Motor neuron (in vitro differentiated cells): ENCODE data around the gene AHR. TPM values are rescaled to one million over a fixed set of nuclear protein-coding genes. Genes with fewer than 3 reads are reported as not detected.
A peak's percentile ranks its signal among the peaks of the same experiment; 100 is the strongest.

Source experiments
- ATAC-seq, 8 experiments: fragments of 200-7000 bp; cut with Tn5 transposase; replicated peaks in 6 of 8; 2 replicates each; pipeline ENCODE4 v1.8.0; 2021; ENCODE audit warnings: mild to moderate bottlenecking in 8 of 8, moderate library complexity in 8 of 8
- H3K27ac ChIP-seq, 2 donors: fragments of 250-450 bp; sonication (Bioruptor Pico); 2 replicates each; pipeline ENCODE4 v1.9.0; 2021; ENCODE audit warnings: antibody characterized with exemption in 2 of 2, mild to moderate bottlenecking in 2 of 2, moderate library complexity in 1 of 2
- H3K4me1 ChIP-seq, 2 donors: fragments of 250-450 bp; sonication (Bioruptor Pico); replicated peaks in 1 of 2; 2 replicates each; pipeline ENCODE4 v1.6.1; 2021; ENCODE audit warnings: antibody characterized with exemption in 2 of 2, mild to moderate bottlenecking in 2 of 2, moderate library complexity in 1 of 2
- H3K4me3 ChIP-seq, 5 donors: fragments of 250-450 bp; sonication (Bioruptor Pico); 2 replicates each; pipeline ENCODE4 v1.9.0; 2021; ENCODE audit warnings: antibody characterized with exemption in 5 of 5, mild to moderate bottlenecking in 5 of 5, moderate library complexity in 4 of 5
- WGBS, 10 experiments: fragments of 450-650 bp; shearing (Covaris generic); methylation state at CpG; one replicate each; pipeline ENCODE4 v1.0.0; 2022; 5-methylcytosine and 5-hydroxymethylcytosine counted together
- in situ Hi-C, 9 experiments: fragments of 400-800 bp; cut with MboI; loops; one replicate each; pipeline ENCODE4 v1.15.0; 2021; ENCODE audit warnings: low sequenced_read_pairs in 9 of 9, low pct_unique_long_range_greater_than_20kb in 2 of 9; ENCODE audit not compliant: unreplicated experiment in 9 of 9
- total RNA-seq, 8 experiments: library from RNA; unstranded; fragments of 300-600 nt; gene quantifications; 2 replicates each; pipeline versions ENCODE4 v1.2.3 to v1.2.4, GENCODE V29; 2022

The AHR gene
- total RNA-seq, 8 experiments from 2014 or later, result 3.5 to 79.8 (median 17.5) TPM

DNA sequence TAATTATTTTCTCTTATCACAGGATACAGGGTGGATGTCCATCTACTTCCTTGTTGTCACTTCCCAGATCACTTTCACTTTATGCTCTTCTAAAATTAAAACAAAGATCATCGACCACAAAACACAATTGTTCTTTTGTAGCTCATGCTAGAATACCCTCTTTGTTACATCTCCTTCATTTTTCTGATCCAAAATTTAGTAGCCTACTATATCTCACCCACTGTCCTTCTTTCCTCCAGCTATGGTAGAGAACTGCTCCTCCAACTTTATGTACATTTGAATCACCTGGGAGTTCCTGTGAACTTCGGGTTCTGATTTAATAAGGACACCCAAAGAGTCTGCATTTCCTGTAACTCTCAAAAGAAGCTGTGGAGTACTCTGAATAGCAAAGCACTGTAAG lies 1.2 kb upstream of the AHR start:
- peak in 1 of 8 experiments; percentile 2 for ATAC-seq
- 4 to 100% (median 78%) methylated on average over 1 to 2 of the region's 2 CpGs for WGBS, 10 experiments
- Histone ChIP-seq H3K27ac (no peak overlapping the region), H3K4me1 (peaks cover 0 to 7% of the 10 kb centered on the region in 2 donors), H3K4me3 (no peak overlapping the region)
- in situ Hi-C loops, result no loop called here

DNA sequence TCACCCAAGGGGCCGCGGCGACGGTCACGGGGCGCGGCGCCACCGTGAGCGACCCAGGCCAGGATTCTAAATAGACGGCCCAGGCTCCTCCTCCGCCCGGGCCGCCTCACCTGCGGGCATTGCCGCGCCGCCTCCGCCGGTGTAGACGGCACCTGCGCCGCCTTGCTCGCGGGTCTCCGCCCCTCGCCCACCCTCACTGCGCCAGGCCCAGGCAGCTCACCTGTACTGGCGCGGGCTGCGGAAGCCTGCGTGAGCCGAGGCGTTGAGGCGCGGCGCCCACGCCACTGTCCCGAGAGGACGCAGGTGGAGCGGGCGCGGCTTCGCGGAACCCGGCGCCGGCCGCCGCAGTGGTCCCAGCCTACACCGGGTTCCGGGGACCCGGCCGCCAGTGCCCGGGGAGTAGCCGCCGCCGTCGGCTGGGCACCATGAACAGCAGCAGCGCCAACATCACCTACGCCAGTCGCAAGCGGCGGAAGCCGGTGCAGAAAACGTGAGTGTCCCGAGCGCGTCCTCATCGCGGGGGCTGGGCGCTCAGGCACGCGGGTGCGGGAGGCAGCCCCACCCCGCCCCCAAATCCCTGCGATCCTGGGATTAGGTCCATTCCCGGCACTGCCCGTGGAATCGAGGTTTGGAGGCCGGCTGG lies 509 bp downstream of the AHR start:
- Histone ChIP-seq H3K27ac (peak overlapping the region in 1 of 2 donors; percentile 16), H3K4me3 (peak overlapping the region; percentile 56 to 95 (median 78)), H3K4me1 (peaks cover 0 to 7% of the 10 kb centered on the region in 2 donors)
- ATAC-seq, result peak; percentile 12 to 79 (median 64)
- WGBS, 10 experiments, result 0% methylated on average over 2 to 24 of the region's 81 CpGs; no CpG with 5 or more reads in 7 of the 10 experiments
- in situ Hi-C loops, result no loop called here

DNA sequence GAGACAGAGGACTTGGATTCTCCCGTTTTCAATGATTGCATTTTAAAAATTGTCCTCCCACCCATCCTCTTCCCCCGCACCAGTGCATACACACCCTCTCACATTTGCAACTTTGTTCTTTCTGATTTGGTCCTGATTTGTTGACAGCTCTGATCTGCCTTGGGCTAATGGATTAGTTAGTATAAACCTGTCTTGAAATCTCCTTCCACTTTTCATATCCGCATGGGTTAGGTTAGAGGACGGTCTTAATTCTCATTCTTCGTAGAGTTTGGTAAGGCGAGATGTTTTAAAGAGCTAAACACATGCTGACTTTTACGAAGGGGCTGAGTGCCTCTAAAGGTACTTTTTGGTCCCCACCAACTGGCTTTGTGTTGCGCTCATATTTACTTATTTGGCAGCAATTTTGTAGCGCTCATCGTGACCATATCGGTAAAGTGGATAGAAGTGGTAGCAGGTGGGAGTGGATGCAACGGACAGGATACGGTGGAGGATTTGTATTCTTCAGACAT lies 1.1 kb downstream of the AHR start:
- ATAC-seq, result peak in 3 of 8 experiments; percentile 7 to 29 (median 20)
- 0 to 19% (median 3%) methylated on average over 2 to 13 of the region's 13 CpGs for WGBS, 10 experiments
- Histone ChIP-seq H3K4me1 (peaks cover 0 to 7% of the 10 kb centered on the region in 2 donors), H3K4me3 (peak overlapping the region; percentile 56 to 95 (median 78)), H3K27ac (no peak overlapping the region)
- in situ Hi-C loops, result no loop called here

DNA sequence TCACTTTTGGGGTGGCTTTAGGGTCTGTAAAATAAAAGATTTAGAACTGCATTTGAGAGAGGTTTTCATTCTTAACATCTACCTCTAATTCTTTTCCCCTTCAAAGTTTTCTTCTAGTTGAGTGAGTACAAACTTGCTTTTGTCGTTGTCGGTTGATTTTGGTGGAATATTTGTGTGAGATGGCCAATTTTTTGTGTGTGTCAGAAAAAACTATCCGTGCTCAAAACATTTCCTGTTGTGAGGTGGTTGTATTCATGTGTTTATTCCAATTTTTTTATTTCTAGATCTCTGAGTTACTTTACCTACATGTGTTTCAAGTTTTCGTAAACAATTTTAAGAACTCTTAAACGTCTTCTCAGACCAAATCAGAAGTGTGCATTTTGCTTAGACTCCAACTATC lies 1.6 kb downstream of the AHR start:
- in situ Hi-C loops, result loop anchor here in 4 of 9 experiments (5.0 to 25.0 kb wide), 6 partner anchors 227 to 355 kb away; no protein-coding TSS in a partner anchor
- WGBS, 10 experiments, result 0 to 62% (median 26%) methylated on average over 3 to 5 of the region's 5 CpGs; no CpG with 5 or more reads in 1 of the 10 experiments
- Histone ChIP-seq H3K4me3 (peak overlapping the region; percentile 56 to 95 (median 78)), H3K27ac (no peak overlapping the region), H3K4me1 (peaks cover 0 to 7% of the 10 kb centered on the region in 2 donors)
- ATAC-seq, result no peak

DNA sequence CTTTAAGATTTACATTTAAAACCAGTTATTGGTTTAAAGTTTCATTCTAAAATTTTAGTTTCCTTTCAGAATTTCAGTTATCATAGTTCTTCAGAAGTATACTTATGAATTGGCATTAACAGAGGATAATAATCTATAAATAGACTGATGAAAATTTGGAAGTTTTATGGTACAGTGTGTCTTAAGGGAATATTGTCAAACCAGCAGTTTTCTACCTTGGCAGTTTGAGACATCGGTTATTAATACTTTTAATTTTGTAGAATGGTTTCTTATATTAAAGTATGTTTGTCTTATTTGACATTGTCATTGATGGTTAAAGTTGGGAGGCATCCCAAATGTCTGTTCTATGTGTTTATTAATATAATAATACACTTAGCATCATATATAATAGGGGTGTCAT lies 2.0 kb downstream of the AHR start:
- Histone ChIP-seq H3K4me1 (peaks cover 0 to 7% of the 10 kb centered on the region in 2 donors), H3K4me3 (peak overlapping the region in 1 of 5 donors; percentile 78), H3K27ac (no peak overlapping the region)
- WGBS, 10 experiments, result 0 to 100% (median 36%) methylated on average over 1 of the region's 1 CpG; no CpG with 5 or more reads in 2 of the 10 experiments
- no peak for ATAC-seq
- in situ Hi-C loops, result loop anchor here in 4 of 9 experiments (5.0 to 25.0 kb wide), 6 partner anchors 227 to 354 kb away; no protein-coding TSS in a partner anchor

DNA sequence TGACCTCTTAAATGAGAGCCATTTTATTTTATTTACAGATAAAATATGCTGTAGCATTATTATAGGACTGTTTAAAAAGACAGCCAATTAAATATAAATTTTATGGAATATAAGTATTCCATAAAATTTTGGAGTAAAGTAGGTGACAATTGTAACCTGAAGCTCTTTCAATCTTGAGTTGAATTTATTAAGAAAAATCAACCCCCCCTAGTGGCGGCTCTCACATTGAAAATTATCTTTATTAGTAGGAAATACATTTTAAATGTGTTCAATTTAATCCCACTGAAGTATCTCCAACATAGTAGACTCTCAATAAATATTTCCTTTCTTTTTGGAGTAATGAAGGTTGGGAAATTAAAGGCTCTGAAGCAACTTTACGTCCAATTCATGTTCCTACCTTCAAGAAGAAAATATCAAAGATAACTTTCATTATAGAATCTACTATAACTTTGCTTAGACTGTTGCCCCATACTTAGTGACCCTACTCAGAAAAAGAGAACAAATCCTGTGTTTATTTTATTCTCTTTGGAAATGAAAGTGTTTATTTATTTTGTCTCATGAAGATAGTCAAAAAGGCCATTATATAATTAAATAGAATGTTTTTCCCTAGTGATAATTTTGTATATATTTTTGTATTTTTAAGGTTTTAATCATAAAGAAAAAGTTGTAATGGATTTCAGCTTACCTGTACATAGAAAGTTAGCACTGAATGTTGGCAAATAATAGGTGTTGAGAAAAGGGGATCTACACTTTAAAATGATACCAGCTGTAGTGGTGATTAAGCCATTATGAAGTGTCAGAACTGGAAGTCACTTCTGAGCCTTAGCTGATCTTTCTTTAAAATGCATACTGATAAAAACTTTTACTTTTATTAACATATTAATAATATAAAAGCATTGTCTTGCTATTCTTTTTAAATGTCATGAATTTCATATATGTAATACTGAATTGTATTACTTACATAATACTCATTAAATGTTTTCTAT lies 3.3 kb downstream of the AHR start:
- 0 to 67% (median 29%) methylated on average over 2 of the region's 2 CpGs for WGBS, 10 experiments
- Histone ChIP-seq H3K4me3 (no peak overlapping the region), H3K27ac (no peak overlapping the region), H3K4me1 (peaks cover 0 to 7% of the 10 kb centered on the region in 2 donors)
- no peak for ATAC-seq
- in situ Hi-C loops, result loop anchor here in 4 of 9 experiments (5.0 to 25.0 kb wide), 6 partner anchors 226 to 353 kb away; no protein-coding TSS in a partner anchor

DNA sequence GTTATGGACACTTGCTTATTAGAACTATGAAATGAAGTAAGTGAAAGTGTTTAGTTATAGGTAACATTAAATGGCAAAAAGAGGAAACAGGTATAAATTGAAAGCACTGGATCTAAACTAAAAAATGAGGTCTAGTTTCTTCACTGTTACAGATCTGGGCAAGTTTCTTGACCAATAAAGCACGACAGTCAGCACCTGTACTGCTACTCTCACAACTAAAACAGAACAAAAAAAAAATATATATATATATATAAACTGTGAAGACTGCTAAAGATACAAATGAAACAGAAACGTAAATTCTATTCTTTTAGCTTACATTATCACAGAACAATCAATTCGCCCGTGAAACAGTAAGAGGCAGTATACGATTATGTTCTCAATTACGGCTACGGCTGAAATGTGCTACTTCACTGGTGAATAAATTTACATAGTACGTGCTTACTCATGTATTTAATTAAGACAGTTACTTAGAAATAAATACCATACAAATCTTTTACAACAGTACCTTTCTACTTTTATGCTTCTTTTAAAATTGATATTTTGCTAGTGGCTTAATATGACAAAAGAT lies 4.2 kb downstream of the AHR start:
- Histone ChIP-seq H3K4me1 (peaks cover 0 to 6% of the 10 kb centered on the region in 2 donors), H3K4me3 (no peak overlapping the region), H3K27ac (no peak overlapping the region)
- WGBS, 10 experiments, result 0 to 90% (median 72%) methylated on average over 3 to 8 of the region's 8 CpGs
- in situ Hi-C loops, result loop anchor here in 4 of 9 experiments (5.0 to 25.0 kb wide), 6 partner anchors 225 to 352 kb away; no protein-coding TSS in a partner anchor
- peak in 3 of 8 experiments; percentile 8 to 10 (median 8) for ATAC-seq

DNA sequence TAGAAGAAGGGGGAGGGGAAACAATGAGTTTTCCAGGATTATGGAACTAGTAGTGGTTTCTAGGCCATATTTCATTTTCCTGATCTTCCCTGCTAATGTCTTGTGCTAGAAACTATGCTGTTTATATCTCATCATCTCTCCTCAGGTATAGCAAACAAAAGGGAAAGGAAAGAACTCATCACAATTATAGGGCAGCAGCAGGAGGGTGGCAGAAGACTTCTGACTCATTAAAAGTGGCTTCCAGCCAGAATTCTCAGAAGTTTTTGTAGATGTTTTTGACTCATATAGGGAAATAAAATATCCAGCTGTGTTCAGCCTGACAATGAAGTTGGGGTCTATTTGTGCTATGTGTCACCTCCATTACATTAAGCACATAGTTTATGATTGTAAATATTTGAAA lies 6.5 kb downstream of the AHR start:
- ATAC-seq, result peak in 3 of 8 experiments; percentile 27 to 36 (median 35)
- in situ Hi-C loops, result loop anchor here in 4 of 9 experiments (5.0 to 25.0 kb wide), 6 partner anchors 222 to 350 kb away; no protein-coding TSS in a partner anchor
- Histone ChIP-seq H3K27ac (no peak overlapping the region), H3K4me3 (no peak overlapping the region), H3K4me1 (no peaks in the 10 kb centered on the region)

DNA sequence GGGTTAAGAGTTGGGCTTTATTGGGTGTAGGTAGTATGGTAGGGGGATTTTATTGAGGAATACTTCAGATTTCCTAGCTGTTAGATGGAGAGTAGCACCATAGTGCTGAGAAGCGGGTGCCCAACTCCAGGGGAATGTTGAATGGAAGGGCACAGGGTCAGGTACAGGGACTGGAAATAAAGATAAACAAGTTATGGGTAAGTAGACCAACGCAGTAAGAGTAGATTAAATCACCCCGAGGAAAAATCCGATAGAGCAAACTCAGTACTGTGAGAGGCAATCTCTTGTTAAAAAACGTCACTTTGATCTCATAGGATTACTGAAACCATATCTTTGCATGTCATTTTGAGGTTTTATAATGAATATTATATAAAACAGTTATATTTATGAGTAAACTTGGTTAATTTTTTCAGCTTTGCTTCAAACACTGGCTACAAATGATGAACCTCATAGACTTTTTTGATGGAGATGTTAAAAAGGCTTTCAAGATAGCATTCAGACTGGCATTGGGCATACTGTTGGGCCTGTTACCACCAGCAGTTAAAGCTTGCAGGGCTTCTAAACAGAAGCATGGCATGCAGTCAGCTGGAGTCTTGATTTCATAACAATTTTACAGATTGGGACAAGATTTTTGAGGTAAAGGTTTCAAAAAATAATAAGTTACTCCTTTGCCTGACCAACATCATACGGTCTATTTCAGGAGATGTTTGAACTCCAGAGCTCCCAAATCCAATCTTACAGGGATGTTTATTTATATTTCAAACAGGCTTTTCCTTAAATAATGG lies 7.1 kb downstream of the AHR start:
- WGBS, 10 experiments, result 24 to 100% (median 96%) methylated on average over 2 to 6 of the region's 6 CpGs
- Histone ChIP-seq H3K4me1 (no peaks in the 10 kb centered on the region), H3K27ac (no peak overlapping the region), H3K4me3 (no peak overlapping the region)
- in situ Hi-C loops, result loop anchor here in 4 of 9 experiments (10.0 to 25.0 kb wide), 5 partner anchors 318 to 349 kb away; no protein-coding TSS in a partner anchor
- ATAC-seq, result no peak

DNA sequence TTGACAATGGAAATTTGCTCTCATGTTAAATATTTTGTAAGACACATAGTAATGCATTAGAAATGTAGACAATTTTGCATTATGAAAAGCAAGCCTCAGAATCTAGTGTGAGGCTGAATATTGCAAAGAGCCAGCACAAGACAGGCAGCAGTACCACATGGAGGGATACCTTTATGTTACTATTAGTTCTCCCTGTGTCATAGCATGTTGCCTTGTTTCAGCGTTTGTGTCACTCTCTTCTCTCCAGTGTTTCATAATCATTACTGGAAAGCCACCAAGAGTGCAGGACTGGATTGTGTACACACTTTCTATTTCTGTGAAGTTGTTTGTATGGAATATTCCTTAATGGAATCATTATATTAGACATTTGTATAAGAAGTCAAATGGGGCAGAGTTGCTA lies 8.5 kb downstream of the AHR start:
- ATAC-seq, result peak in 3 of 8 experiments; percentile 10 to 64 (median 16)

DNA sequence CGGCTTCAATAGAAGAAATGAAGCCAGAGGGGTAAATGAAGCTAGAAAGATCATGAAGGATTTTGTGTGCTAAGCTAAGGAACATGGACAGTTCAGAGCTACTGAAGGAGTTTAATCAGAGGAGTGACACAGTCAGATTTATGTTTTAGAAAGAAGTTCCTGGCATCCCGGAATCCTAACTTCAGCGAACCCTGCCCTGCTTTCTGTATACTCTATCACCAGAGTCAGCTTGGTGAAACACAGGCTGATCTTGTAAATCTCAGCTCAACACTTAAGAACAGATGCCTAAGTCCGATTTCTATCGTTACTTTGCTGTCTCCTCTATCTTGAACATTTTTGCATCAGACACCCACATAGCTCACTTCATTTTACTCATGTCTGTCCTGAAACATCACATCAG lies 9.1 kb downstream of the AHR start:
- WGBS, 10 experiments, result 4 to 100% (median 87%) methylated on average over 1 to 5 of the region's 5 CpGs
- no peak overlapping the region for H3K27ac ChIP-seq
- peak in 3 of 8 experiments; percentile 5 to 14 (median 8) for ATAC-seq

More for the DNA sequence above, 8.5 kb downstream of the AHR start:
- 0 to 100% (median 83%) methylated on average over 1 of the region's 1 CpG; no CpG with 5 or more reads in 3 of the 10 experiments for WGBS, 10 experiments
- Histone ChIP-seq H3K4me1 (no peaks in the 10 kb centered on the region), H3K4me3 (no peak overlapping the region), H3K27ac (no peak overlapping the region)
- in situ Hi-C loops, result loop anchor here in 4 of 9 experiments (10.0 to 25.0 kb wide), 5 partner anchors 320 to 348 kb away; no protein-coding TSS in a partner anchor

More for the DNA sequence above, 9.1 kb downstream of the AHR start:
- in situ Hi-C loops, result loop anchor here in 4 of 9 experiments (10.0 to 25.0 kb wide), 5 partner anchors 320 to 347 kb away; no protein-coding TSS in a partner anchor
- no peak overlapping the region for H3K4me3 ChIP-seq
- H3K4me1 ChIP-seq, result no peaks in the 10 kb centered on the region
